Measurements from ENCODE around the gene PRAC2.

GRCh38 chr17:48718761-48719641, 4.0 kb upstream of the PRAC2 start:
- TF ChIP-seq CTCF (IDR thresholded peaks at IDR 0.05) (no peak), POLR2A (IDR thresholded peaks at IDR 0.05) (no peak)
